Right lobe of liver (tissue), 4 donors: ENCODE measurements around the gene GRID1.

Experiments
- CTCF ChIP-seq, 4 donors: fragments of 200-600 bp in 3 of 4; fragments of 450-650 bp in 1 of 4; IDR thresholded peaks; one replicate each; pipeline versions ENCODE4 v1.5.1 to v1.8.0; 2016 to 2022; ENCODE audit warnings: antibody characterized with exemption in 4 of 4, mild to moderate bottlenecking in 2 of 4
- POLR2A ChIP-seq: fragments of 450-650 bp; IDR thresholded peaks from one replicate; pipeline ENCODE4 v1.6.1; 2017; ENCODE audit warnings: antibody characterized with exemption, mild to moderate bottlenecking
- donor health status: DM: no; HTN: no; CAD: no.
- donor health status: DM: no; HTN: no; CAD: no.
- donor health status: DM: no; HTN: yes; CAD: no.

GRCh38 chr10:86067436-86068050 is 299.1 kb downstream of the GRID1 start:
- TF ChIP-seq CTCF (IDR thresholded peaks at IDR 0.05): no peak
- no peak for TF ChIP-seq POLR2A
